HG02759 (cell line): ENCODE results near the gene CFAP92.

Experiments
- ATAC-seq: cut with Tn5 transposase; IDR thresholded peaks from one replicate; pipeline ENCODE4 v1.9.1; 2021; ENCODE audit warnings: mild to moderate bottlenecking, moderate library complexity; ENCODE audit not compliant: unreplicated experiment

Gene CFAP92

DNA sequence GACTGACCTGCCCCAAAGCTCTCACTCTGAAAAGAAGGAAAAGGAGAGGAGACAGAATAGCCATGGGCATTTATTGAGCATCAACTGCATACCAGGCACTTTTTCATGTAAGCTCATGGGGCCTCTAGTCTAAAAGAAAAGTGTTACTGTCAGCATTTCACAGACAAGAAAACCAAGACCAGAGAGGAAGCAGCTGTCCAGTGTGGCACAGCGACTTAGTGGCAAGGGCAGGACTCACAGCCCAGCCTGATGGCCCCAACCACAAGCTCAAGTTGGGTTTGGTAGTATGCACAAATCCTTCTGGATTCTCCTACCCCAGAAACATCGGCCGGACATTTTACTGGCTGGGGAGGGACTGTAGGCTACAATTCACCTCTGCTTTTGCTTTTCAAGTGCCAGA, 13.0 kb upstream of the CFAP92 start:
- no peak for ATAC-seq

DNA sequence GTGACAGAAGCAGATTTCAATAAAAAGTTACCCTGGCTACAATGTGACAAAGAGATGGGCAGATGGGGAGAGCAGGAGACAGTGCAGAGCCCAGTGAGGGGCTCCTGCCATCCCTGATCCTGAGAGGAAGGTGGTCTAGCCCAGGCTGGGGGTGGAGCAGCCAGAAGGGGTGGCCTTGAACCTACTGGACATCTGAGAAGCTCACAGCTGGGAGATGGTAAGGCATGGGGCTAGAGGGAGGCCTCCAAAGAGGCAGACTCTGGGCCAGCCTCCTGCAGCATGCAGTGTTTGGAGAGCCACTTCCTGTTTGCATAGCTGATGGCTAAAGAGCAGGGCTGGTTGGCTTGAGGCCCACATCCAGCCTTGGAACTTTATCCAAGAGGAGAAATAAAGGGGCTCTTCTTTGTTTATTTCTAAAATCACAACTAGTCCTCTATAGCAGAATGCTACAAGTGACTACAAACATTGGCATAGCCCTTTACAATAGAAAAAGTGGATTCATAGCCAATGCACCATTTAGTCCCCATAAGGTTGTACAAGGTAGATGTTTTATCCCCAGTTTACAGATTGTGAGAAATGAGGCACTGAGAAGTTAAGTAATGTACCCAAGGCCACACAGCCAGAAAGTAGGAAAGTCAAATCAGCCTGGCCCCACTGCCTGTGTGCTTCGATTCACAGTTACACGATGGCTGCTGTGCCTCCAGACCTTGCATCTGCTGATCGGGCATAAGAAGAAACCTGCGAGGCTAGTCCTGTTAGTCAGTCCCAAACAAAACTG, 11.8 kb upstream of the CFAP92 start:
- no peak for ATAC-seq

DNA sequence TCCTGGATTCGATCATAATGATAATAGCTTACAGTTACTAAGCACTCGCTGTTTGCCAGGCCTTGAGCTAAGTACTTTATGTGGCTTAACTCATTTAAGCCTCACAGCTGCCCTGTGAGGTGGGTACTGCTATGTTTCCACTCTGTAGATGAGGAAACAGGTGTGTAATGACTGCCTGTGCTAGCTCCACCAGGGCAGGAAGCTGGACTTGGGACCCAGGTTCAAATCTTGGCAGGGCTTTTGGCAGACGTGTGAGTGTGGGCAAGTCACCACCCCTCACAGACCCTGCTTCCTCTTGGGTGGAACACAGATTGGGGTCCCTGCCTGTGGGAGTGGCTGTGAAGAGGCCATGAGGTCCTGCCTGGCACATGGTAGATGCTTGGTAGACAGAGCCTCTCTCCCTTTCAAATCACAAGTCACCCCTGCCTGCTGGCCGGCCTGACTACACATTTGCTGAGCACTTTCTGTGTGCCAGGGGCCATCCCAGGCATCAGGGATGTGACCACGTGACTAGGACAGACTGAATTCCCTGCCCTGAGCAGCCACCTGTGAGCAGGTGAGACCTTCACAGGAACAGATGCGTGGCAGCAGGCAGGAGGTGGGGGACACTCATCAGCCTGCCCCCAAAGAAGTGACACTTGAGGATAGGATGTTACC, 10.9 kb upstream of the CFAP92 start:
- ATAC-seq, result no peak

DNA sequence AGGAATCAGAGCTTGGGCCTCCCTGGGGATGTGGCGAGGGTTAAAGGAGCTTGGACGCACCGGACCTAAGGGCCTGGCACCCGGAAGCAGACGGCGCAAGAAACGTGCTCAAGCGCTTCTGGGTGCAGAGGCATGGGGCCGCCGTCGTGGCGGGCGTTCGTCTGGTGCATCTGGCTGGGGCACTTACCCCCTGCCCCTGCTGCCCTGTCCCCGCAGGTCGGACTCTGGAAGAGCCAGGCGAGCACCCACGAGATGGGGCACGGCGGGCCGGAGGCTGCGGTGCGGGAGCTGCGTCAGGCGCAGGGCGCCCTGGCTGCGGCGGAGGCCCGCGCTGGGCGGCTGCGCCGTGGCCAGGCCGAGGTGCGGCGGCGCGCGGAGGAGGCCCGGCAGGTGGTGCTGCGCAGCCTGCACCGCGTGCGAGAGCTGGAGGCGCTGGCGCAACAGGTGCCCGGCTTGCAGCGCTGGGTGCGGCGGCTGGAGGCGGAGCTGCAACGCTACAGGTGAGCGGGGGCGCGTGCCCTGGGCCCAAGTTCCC, 9.8 kb upstream of the CFAP92 start:
- ATAC-seq, result no peak

DNA sequence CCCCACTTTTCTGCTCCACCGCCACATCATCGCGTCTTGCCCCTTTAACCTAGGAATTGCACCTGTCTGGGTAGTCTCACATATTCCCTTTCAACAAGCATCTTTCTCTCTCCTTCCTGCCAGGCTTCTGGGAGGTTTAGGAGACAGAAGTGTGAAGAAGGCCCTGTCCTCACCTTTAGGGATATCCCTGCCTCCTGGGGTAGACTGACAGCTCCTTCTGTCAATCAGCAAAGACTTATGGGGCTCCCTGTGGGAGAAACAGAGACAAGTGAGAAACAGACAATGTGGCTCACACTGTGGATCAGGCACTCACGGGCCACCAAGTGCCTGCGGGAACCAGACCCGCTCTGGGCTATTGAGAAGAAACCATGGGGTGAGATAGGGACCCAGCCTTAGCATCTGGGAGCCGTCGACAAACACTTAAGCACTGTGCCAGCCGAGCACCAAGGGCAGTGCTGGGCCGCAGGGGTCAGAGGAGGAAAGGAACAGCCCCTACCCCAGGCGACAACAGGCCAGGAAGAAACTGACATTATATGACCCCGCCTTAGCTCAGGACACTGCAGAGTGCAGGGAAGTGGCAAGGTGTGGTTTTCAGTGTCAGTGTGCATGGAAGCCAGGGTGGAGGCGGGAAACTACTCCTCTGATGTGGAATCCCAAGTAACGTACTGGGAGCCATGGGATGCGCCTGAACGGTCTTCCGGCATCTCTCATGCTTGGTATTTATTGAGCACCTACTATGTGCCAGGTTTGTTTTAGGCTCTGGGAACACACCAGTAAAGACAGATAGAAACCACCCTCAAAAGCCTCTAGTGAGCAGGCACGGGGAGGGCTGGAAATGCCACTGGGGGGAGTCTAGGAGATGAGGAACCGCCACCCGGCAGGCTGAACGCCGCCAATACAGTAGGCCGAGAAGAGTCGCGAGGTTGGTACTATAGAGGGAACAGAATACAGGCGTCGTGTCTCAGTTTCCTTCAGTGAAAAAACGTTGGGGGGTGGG, 9.0 kb upstream of the CFAP92 start:
- ATAC-seq, result no peak

DNA sequence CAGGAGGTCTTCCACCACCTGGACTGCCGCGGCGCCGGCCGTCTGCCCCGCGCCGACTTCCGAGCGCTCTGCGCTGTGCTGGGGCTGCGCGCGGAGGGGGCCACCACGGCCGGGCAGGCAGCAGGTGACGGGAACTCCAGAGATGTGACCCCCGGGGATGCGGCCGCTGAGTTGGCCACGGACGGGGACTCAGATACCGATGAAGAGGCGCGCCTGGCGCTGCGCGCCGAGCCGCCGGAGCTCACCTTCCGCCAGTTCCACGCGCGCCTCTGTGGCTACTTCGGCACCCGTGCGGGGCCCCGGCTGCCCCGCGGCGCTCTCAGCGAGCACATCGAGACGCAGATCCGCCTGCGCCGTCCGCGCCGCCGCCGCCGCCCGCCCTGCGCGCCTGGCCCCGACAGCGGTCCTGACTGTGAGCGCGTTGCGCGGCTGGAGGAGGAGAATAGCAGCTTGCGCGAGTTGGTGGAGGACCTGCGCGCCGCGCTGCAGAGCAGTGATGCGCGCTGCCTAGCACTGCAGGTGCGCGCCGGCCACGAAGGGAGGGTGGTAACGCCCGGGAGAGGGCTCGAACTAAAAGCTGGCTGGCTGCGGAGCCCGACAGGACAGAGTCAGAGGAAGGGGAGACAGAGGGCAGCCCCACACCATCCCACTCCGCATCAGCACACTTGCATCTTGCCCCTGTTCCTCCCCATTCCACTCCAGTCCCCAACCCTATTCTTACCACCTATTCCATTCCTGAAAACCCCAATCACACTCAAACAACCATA, 8.1 kb upstream of the CFAP92 start:
- ATAC-seq, result no peak

DNA sequence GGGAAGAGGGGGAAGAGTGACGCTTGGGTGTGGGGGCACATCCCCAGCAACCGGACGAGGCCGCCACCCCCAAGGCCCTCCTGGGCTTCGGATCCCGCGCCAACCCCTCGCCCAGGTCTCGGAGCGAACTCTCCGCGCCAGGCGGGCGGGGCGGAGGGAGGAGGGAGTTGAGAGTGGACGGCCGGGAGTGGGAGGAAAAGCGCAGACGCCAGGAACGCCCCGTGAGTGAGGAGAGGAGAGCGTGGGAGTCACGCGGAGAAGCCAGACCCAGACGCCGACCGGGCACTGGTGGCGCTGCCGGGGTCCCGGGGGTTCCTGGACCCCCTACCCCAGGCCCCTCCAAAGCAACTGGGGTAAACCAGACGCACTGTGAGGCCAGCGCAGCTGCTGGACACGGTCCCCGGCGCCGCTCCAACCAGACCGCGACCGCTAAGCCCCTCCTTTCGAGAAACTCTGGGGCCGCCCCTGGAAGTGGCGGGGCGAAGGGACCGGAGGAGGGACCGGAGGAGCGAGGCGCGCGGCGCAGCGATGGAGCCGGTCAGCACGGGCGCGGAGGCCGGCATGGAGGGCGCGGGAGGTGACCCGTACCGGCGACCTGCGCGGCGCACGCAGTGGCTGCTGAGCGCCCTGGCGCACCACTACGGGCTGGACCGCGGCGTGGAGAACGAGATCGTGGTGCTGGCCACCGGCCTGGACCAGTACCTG, 7.4 kb upstream of the CFAP92 start, which contains the start of gene EFCC1:
Gene EFCC1, plus strand, starts transcription at position 204 of the 705 bp plus-strand sequence. Its CDS starts 325 bp downstream, at position 529.
- ATAC-seq, result no peak

DNA sequence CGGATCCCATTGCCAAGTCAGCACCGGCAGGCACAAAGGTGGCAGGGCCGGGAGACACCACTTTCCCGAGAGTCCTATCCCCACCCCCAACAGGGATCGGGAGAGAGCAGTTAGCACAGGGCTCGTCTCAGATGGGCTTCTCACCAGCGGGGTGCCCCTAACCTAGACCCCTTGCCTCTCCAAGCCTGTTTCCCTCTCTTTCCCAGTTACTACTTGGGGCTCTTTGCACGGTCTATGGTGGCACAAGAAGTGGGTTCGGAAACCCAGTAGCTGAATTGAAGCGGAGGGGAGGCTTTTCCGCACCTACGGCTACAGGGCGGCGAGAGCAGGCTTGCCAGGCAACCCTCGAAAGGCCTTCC, 6.8 kb upstream of the CFAP92 start:
- ATAC-seq, result no peak

DNA sequence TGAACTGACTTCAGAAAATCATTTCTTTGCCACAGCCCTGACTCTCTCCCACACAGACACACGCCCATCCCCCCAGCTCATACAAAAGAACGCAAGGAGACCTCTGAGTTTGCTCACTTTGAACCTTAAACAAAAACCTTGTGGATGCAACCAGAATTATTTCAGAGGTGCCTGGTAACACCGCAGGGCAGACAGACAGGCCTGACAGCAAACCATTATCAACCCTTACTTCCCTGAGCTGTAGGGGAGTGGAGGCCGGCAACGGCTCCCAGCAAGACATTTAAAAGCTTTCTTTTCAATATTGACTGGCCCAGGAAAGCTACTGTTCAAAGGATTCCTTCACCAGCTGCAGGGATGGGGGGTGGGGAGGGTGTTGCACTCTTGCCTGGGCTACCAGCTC, 5.2 kb upstream of the CFAP92 start:
- no peak for ATAC-seq

DNA sequence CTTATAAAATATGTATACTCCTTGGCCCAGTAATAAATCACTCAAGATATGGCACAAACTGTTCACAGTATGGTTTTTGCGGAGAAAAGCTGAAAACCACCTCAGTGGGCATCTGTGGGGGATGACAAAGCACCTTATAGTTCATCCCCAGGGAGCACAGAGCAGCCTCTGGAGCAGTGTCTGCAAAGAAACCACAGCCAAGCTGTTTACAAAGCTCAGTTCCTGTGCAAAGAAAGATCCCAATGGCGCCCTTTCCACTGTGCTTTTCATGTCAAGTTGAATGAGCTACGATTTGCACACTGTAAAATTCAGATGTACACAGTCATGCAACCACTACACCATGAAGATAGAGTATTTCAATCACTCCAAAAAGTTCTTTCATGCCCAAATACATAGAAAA, 4.7 kb upstream of the CFAP92 start:
- no peak for ATAC-seq

DNA sequence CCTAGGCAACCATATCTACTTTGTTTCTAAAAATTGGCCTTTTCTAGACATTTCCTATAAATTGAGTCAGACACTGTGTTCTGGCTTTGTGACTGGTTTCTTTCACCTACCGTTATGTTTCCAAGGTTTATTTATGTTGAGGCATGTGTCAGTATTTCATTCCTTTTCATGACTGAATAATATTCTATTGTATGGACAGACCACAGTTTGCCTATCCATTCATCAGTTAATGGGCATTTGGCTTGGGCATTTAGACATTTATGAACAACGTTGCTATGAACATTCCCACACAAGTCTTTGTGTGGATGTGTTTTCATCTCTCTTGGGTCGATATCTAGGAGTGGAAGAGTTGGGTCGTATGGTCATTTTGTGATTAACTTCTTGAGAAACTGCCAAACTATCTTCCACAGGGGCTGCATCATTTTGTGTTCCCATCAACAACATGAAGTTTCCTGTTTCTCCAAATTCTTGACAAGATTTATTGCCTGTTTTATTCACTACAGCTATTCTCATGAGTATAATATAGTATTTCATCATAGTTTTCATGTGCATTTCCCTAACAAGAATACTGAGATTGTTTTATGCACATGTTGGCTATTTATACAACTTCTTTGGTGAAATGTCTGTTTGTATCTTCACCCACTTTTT, 3.7 kb upstream of the CFAP92 start:
- ATAC-seq, result no peak

DNA sequence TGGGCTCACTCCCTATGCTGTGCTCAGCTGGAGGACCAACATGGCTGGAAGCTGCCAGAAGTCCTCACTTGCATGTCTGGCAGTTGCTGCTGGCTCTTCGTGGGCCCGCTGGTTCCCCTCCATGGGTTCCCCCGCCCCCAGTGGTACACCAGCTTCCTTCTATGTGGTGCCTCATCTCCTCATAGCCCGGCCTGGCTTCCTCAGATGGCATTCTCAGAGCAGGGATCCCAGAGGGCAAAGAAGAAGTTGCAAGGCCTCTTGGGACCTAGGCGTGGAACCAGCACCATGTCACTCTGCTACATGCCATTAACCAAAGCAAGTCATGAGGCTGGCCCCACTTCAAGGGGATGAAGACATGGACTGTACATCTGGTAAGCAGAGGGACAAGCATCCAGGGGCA, 2.9 kb upstream of the CFAP92 start:
- ATAC-seq, result no peak

DNA sequence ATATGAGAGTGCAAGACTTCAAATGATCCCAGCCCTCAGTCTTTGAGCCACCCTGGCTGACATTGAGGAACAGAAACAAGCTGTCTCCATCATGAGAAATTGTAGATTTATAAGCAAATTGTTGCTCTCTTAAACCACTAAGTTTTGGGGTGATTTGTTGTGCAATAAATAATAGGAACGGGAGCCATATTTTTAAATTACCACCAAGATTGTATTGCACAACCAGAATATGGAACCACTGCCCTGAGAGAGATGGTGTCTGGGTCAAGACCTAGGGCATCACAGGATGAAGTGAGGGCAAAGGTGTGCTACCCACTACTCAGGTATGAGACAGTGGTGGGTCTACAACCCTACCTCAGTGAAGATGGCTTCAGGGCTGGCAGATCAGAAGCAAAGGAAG, 2.3 kb upstream of the CFAP92 start:
- ATAC-seq, result no peak

DNA sequence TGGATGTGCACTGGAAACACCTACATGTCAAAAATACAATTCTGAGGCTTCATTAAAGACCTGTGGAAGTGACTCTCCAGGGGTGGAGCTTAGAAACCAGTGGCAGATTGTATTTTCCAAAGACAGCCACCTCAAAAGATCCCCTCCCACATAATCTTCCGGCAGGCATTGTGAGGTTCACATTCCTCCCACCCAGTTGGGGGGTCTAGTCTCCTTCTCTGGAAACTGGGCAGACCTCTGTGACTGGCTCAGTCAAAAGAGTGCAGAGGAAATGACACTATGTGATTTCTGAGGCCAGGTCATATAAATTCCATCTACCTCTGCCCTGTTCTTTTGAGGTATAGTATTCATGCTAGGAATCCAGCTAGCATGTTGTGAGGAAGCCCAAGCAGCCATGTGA, 1.9 kb upstream of the CFAP92 start:
- no peak for ATAC-seq

DNA sequence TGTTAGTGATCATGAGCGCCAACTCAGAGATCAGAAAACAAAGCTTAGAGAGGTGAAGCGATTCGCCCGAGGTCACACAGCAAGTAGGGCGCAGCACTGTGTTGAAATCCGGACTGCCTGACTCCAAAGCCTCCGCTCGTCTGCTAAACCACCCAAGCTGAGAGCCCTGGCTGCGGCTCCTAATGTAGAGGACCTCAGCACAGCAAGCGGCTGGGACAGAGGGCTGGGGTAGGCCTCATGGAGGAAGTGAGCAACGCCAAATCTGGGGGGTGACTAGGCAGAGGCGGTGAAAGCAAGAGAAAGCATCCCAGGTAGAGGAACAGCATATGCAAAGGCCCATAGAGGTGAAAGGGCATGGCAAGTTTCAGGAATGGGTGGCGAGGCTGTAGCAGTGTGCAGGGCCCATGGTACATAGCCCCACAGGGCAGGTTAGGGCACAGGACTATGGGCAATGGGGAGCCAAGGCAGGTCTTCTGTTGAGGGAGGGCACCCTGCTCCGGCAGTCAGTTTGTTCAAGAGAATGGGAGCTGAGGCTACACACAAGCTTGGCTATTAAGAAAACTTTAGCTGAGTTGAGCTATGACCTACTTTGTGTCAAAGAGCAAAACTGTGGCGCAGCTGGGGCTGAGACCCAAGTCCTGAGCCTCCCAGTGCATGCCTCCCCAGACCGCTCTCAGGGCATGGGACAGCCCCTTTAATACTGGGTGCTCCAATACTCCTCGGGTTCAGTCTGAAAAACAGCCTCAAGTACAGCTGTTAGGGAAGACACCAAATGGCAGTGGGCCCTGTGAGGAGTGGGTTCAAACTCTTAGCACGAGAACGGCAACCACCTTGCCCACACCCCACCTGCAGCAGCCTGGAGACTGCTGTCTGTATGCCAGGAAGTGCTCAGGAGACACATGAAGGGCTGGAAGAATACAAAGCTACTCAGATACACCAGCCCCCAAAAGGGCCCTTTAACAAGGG, 988 bp upstream of the CFAP92 start:
- ATAC-seq, result no peak

DNA sequence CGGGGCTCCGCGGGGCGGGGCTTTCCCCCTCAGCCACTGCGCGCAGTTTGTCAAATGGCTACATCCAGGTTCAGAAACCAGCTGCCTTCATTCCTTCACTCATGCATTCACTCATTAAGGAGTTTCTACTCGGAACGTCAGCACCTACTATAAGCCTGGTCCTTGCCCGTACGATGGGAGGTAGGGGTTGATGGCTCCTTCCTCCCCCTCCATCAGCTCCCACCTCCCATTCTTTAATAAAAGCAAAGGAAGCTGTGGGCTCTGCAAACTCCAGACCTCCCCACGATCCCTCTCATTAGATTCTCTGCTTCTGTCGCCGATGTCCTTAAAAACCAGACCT, 267 bp upstream of the CFAP92 start:
- no peak for ATAC-seq

DNA sequence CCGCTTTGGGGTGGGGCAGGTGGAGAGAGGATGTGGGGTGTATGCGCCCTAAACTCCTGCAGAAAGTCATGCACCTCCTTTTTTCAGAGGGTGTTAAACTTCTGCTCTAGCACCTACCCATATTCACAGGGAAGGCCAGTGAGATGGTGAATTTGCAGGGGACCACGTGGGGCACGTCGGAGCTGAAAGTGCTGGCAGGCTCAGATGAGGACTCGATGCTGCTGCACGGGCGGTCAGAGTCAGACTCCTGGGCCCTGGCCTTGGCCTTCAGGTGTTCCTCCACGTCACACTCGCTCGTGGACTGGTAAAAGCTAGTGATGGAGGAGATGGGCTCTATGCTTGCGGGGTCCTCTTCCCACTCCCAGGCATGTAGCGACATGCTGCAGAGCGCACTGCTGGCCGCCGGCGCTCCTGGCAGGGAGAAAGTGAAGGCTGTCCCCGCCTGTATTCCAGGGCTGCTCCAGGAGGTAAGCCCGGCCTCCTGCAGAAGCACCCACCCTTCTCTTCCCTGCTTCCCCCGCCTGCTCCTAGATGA, 883 bp downstream of the CFAP92 start:
- no peak for ATAC-seq

DNA sequence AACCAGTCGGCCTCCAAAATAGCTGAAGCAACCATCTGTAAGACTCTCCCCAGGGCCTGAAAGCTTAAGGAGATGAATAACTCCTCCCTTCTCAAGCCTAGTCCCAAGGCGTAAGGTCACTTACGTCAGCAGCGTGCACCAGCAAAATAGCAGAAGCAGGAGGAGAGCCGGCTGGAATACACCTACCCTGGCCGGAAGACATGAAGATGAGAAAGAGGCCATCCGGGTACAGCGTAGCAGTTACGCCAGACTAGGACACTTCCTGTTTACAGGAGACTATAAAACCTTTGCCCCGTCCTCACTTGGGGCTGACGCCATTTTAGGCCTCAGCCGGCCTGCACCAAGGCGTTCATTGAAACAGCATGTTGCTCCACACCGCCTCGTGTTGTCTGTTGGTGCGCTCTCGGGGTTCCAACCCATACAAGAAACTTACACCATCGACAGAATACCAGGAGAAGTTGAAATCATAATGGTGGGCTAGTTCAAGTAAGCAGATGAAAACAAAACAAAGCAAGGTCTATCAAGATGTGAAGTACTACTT, 2.5 kb downstream of the CFAP92 start:
- no peak for ATAC-seq
